GM12873 (cell line): ENCODE measurements around the gene FSIP1.

Experiments used
- TF ChIP-seq, protein P1 (sequence below): IDR thresholded peaks from 2 replicates; pipeline ENCODE4 v1.5.1; 2012; ENCODE audit warnings: low read depth, mild to moderate bottlenecking, moderate library complexity, low read length, control low read depth; ENCODE audit not compliant: insufficient read depth; ENCODE audit errors: missing control alignments

FSIP1 gene

DNA sequence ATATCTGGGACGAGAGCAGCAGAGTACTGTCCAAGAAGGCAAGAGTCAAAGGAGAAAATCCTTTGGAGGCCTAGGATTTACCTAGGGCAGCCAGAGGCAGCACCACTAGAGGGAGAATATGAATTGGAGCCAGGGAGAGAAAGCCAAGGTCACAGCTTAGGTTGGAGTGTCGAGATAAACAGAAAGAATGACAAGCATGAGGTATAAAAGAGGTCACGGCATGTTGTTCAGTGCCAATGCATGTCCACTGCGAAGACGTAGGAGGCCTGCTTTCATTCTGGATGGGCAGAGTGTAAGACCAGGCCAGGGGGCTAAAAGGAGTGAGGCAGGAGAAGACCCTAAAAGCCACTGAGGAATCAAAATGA, 154.5 kb downstream of the FSIP1 start:
- TF ChIP-seq, protein P1, sequence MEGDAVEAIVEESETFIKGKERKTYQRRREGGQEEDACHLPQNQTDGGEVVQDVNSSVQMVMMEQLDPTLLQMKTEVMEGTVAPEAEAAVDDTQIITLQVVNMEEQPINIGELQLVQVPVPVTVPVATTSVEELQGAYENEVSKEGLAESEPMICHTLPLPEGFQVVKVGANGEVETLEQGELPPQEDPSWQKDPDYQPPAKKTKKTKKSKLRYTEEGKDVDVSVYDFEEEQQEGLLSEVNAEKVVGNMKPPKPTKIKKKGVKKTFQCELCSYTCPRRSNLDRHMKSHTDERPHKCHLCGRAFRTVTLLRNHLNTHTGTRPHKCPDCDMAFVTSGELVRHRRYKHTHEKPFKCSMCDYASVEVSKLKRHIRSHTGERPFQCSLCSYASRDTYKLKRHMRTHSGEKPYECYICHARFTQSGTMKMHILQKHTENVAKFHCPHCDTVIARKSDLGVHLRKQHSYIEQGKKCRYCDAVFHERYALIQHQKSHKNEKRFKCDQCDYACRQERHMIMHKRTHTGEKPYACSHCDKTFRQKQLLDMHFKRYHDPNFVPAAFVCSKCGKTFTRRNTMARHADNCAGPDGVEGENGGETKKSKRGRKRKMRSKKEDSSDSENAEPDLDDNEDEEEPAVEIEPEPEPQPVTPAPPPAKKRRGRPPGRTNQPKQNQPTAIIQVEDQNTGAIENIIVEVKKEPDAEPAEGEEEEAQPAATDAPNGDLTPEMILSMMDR = no peak

- TF ChIP-seq, protein P1 = no peak
Measured at GRCh38 chr15:39627451-39628143, 155.0 kb downstream of the FSIP1 start.

DNA sequence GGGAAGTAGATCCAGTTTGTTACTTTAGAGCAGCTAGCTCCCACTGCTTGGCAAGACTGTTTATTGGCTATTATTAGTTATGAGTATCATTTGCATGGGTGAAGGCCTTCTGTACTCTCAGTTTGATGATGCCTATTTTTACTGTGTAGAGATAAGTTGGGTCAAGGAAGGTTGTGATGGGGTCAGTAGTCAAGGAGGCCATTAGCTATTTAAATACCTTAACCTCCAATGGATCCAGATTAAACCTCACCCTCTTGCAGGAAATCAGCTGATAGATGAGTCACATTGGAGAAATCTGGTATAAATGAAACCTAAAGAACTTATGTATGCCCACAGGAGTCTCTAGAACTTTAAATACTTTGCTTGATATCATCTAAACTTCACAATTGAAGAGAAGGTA, 156.8 kb downstream of the FSIP1 start:
- TF ChIP-seq, protein P1 = no peak

GRCh38 chr15:39625451-39625850, 157.2 kb downstream of the FSIP1 start:
- TF ChIP-seq, protein P1 = no peak

- TF ChIP-seq, protein P1 = no peak
Measured at GRCh38 chr15:39624806-39625205, 157.8 kb downstream of the FSIP1 start.

DNA sequence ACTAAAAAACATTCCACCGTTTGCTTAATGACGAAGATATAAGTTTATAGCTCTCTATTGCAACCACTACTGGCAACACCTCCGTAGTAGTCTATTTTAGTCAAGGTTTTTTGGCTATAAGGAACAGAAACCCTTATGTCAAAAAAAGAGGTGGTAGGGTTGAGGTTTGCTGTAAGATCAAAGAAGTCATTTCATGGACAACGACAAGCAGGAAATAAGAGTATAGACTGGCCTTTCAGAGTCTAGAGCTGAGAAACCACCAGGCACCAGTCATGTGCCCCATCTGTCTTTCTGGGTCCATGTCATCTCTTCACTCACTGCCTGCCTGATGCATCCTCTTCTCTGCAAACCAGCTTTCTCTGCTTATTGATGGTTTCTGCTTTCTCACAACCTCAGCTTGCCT, 159.1 kb downstream of the FSIP1 start:
- TF ChIP-seq, protein P1 = no peak

GRCh38 chr15:39622660-39623516, 159.8 kb downstream of the FSIP1 start:
- TF ChIP-seq, protein P1 = no peak
